K562 (cell line): ENCODE measurements around the gene ZNF629. TPM values are rescaled to one million over a fixed set of nuclear protein-coding genes. Genes with fewer than 3 reads are reported as not detected.

Source experiments
- CBFB ChIP-seq: sonication (generic); formaldehyde crosslinking; IDR thresholded peaks from 2 replicates; pipeline ENCODE4 v1.4.0; 2020; ENCODE audit warnings: mild to moderate bottlenecking, missing genetic modification reagents
- E2F8 ChIP-seq: fragments of 450-650 bp; IDR thresholded peaks from 2 replicates; pipeline ENCODE4 v1.7.1; 2018; ENCODE audit warnings: mild to moderate bottlenecking, low read depth; ENCODE audit not compliant: partially characterized antibody
- ELF4 ChIP-seq: fragments of 450-650 bp; formaldehyde crosslinking; IDR thresholded peaks from 2 replicates; pipeline ENCODE4 v1.4.0; 2022; ENCODE audit warnings: missing genetic modification characterization
- EP300 ChIP-seq: IDR thresholded peaks from 2 replicates; pipeline ENCODE4 v1.6.1; 2012; ENCODE audit warnings: low read length, improper control_type of control experiment
- ETS2 ChIP-seq: IDR thresholded peaks from 2 replicates; pipeline ENCODE4 v1.6.1; 2016; ENCODE audit warnings: borderline replicate concordance, missing genetic modification characterization, mild to moderate bottlenecking, moderate library complexity, missing compliant biosample characterization; ENCODE audit not compliant: poor library complexity, severe bottlenecking
- HDAC8 ChIP-seq: fragments of 450-650 bp; IDR thresholded peaks from 2 replicates; pipeline ENCODE4 v1.6.1; 2016; ENCODE audit warnings: mild to moderate bottlenecking, missing genetic modification characterization, moderate library complexity, missing compliant biosample characterization
- KDM2B ChIP-seq: fragments of 250-450 bp; sonication (Bioruptor Pico); IDR thresholded peaks from 2 replicates; pipeline ENCODE4 v1.8.0; 2021; ENCODE audit warnings: mild to moderate bottlenecking, moderate library complexity
- MTA3 ChIP-seq: fragments of 450-650 bp; formaldehyde crosslinking; IDR thresholded peaks from 2 replicates; pipeline ENCODE4 v1.6.1; 2017; ENCODE audit warnings: mild to moderate bottlenecking, borderline replicate concordance
- POLR2AphosphoS5 ChIP-seq: IDR thresholded peaks from 2 replicates; pipeline ENCODE4 v1.6.1; 2011; ENCODE audit warnings: mild to moderate bottlenecking, low read depth, low read length, moderate library complexity; ENCODE audit not compliant: control insufficient read depth, insufficient read depth
- POLR2G ChIP-seq: fragments of 200-400 bp; formaldehyde crosslinking; IDR thresholded peaks from 2 replicates; pipeline ENCODE4 v1.6.1; 2017; ENCODE audit warnings: low read depth, mild to moderate bottlenecking, antibody characterized with exemption, low read length, moderate library complexity
- STAT5B ChIP-seq: fragments of 250-450 bp; sonication (Bioruptor Pico); IDR thresholded peaks from 2 replicates; pipeline ENCODE4 v1.8.0; 2021; ENCODE audit warnings: mild to moderate bottlenecking, inconsistent platforms
- TOE1 ChIP-seq, 2 experiments: fragments of 450-650 bp in 1 of 2; sonication (generic) in 1 of 2; formaldehyde crosslinking in 1 of 2; IDR thresholded peaks; 2 replicates each; pipeline versions ENCODE4 v1.7.1 to v1.8.0; 2016 to 2022; ENCODE audit warnings: borderline replicate concordance in 2 of 2, mild to moderate bottlenecking in 2 of 2, antibody characterized with exemption in 1 of 2, inconsistent platforms in 1 of 2, low read depth in 1 of 2, missing genetic modification reagents in 1 of 2, moderate library complexity in 1 of 2
- ZFP36 ChIP-seq: fragments of 150-350 bp; IDR thresholded peaks from 2 replicates; pipeline ENCODE4 v1.6.1; 2018; ENCODE audit warnings: low read length, low read depth; ENCODE audit not compliant: partially characterized antibody
- ZNF121 ChIP-seq: sonication (generic); formaldehyde crosslinking; conservative IDR thresholded peaks from 2 replicates; pipeline ENCODE4 v1.8.0; 2022; ENCODE audit warnings: missing genetic modification reagents
- ZZZ3 ChIP-seq: fragments of 450-650 bp; IDR thresholded peaks from 2 replicates; pipeline ENCODE4 v1.6.1; 2016; ENCODE audit warnings: antibody characterized with exemption, mild to moderate bottlenecking, moderate library complexity
- polyA plus RNA-seq, 8 experiments: library from polyadenylated mRNA; depleted of rRNA in 4 of 8; stranded (reverse) in 5 of 8; unstranded in 3 of 8; fragments of >200 nt; fragmentation: Nextera tagmentation in 2 of 8; fragmentation: Illumina TruSeq in 1 of 8; extraction: Ambion mirVana in 2 of 8; extraction: Trizol in 1 of 8; gene quantifications; 2 replicates each; pipeline versions ENCODE4 v1.2.1 to v1.2.3, GENCODE V29; 2011 to 2014; ENCODE audit warnings: inconsistent platforms in 1 of 8, missing spikeins in 1 of 8
- total RNA-seq, 7 experiments: library from RNA; depleted of rRNA in 6 of 7; stranded (reverse); fragments of >200 nt in 6 of 7; fragmentation: Illumina TruSeq in 2 of 7; extraction: Trizol in 2 of 7; gene quantifications; 2 replicates each; pipeline versions ENCODE4 v1.2.1 to v1.2.3, GENCODE V29; 2011 to 2021; ENCODE audit warnings: low replicate concordance in 1 of 7
- TF ChIP-seq, protein P1 (sequence below): sonication (generic); formaldehyde crosslinking; IDR thresholded peaks from 2 replicates; pipeline ENCODE4 v1.8.0; 2022; ENCODE audit warnings: missing genetic modification reagents, mild to moderate bottlenecking, moderate library complexity, borderline replicate concordance
- TF ChIP-seq, protein P2 (sequence below): sonication (generic); formaldehyde crosslinking; IDR thresholded peaks from 2 replicates; pipeline ENCODE4 v1.8.0; 2022; ENCODE audit warnings: mild to moderate bottlenecking, missing genetic modification reagents

ZNF629 gene
- total and polyA plus RNA-seq, 9 of the 15 experiments (the other 6 are each of a cell fraction or from before 2014, with no cell fraction given) = 0.44 to 18.8 (median 7.4) TPM

- TF ChIP-seq E2F8 = peak; percentile 64
- peak; percentile 60 for TF ChIP-seq POLR2AphosphoS5
- peak; percentile 97 for TF ChIP-seq POLR2G
- TF ChIP-seq HDAC8 (tag) = no peak
- no peak for TF ChIP-seq ELF4 (CRISPR knock-in tag)
- peak; percentile 88; the same call in 1 of the 2 replicates for TF ChIP-seq TOE1 (IDR thresholded peaks at IDR 0.05; ENCODE audit: borderline replicate concordance)
- TF ChIP-seq TOE1 (CRISPR knock-in tag; IDR thresholded peaks at IDR 0.05; ENCODE audit: borderline replicate concordance, low read depth) = no peak
- TF ChIP-seq MTA3 = peak; percentile 74
- TF ChIP-seq STAT5B (CRISPR knock-in tag) = no peak
- TF ChIP-seq KDM2B (CRISPR knock-in tag) = peak; percentile 11; the same call in 1 of the 2 replicates
- peak; percentile 42 for TF ChIP-seq ETS2 (tag)
- no peak for TF ChIP-seq ZNF121 (CRISPR knock-in tag)
- peak; percentile 54 for TF ChIP-seq ZFP36
- TF ChIP-seq, protein P1, sequence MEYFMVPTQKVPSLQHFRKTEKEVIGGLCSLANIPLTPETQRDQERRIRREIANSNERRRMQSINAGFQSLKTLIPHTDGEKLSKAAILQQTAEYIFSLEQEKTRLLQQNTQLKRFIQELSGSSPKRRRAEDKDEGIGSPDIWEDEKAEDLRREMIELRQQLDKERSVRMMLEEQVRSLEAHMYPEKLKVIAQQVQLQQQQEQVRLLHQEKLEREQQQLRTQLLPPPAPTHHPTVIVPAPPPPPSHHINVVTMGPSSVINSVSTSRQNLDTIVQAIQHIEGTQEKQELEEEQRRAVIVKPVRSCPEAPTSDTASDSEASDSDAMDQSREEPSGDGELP (CRISPR knock-in tag) = peak; percentile 72
- TF ChIP-seq CBFB (CRISPR knock-in tag) = peak; percentile 91; the same call in 1 of the 2 replicates
- TF ChIP-seq, protein P2, sequence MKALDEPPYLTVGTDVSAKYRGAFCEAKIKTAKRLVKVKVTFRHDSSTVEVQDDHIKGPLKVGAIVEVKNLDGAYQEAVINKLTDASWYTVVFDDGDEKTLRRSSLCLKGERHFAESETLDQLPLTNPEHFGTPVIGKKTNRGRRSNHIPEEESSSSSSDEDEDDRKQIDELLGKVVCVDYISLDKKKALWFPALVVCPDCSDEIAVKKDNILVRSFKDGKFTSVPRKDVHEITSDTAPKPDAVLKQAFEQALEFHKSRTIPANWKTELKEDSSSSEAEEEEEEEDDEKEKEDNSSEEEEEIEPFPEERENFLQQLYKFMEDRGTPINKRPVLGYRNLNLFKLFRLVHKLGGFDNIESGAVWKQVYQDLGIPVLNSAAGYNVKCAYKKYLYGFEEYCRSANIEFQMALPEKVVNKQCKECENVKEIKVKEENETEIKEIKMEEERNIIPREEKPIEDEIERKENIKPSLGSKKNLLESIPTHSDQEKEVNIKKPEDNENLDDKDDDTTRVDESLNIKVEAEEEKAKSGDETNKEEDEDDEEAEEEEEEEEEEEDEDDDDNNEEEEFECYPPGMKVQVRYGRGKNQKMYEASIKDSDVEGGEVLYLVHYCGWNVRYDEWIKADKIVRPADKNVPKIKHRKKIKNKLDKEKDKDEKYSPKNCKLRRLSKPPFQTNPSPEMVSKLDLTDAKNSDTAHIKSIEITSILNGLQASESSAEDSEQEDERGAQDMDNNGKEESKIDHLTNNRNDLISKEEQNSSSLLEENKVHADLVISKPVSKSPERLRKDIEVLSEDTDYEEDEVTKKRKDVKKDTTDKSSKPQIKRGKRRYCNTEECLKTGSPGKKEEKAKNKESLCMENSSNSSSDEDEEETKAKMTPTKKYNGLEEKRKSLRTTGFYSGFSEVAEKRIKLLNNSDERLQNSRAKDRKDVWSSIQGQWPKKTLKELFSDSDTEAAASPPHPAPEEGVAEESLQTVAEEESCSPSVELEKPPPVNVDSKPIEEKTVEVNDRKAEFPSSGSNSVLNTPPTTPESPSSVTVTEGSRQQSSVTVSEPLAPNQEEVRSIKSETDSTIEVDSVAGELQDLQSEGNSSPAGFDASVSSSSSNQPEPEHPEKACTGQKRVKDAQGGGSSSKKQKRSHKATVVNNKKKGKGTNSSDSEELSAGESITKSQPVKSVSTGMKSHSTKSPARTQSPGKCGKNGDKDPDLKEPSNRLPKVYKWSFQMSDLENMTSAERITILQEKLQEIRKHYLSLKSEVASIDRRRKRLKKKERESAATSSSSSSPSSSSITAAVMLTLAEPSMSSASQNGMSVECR = peak; percentile 82; the same call in 1 of the 2 replicates
- peak; percentile 76; the same call in 1 of the 2 replicates for TF ChIP-seq ZZZ3
- peak; percentile 33; the same call in 1 of the 2 replicates for TF ChIP-seq EP300
These were observed 18.6 kb upstream of the ZNF629 start (continued) for GRCh38 chr16:30805370-30806169.
